Activated naive CD4-positive, alpha-beta T cell treated with anti-CD3 and anti-CD28 coated beads, Interleukin-2, amount 50 U/mL, for 72 hours (primary cell): ENCODE results near the gene KIF6. TPM values are rescaled to one million over a fixed set of nuclear protein-coding genes. Genes with fewer than 3 reads are reported as not detected.
"Not testable (repeated sequence)": the region's sequence is repeated elsewhere in the genome, so short reads cannot be mapped to it uniquely, and the experiment has no call there.

Experiments used
- ATAC-seq, 2 donors: fragments of 150-1000 bp; cut with Tn5 transposase; 2 replicates each; pipeline ENCODE4 v1.10.0; 2021; ENCODE audit warnings: mild to moderate bottlenecking in 2 of 2, moderate library complexity in 2 of 2
- DNase-seq, 2 donors: peaks; one replicate each; pipeline ENCODE4 v3.0.0; 2021 to 2022; ENCODE audit warnings: low spot score in 2 of 2
- H3K27ac Mint-ChIP-seq, 2 donors: one replicate each; pipeline ENCODE4 v1.8.0; 2022; ENCODE audit warnings: mild to moderate bottlenecking in 2 of 2, mixed read lengths in 2 of 2
- H3K36me3 Mint-ChIP-seq, 2 donors: one replicate each; pipeline ENCODE4 v1.8.0; 2022; ENCODE audit warnings: mixed read lengths in 2 of 2
- H3K9me3 Mint-ChIP-seq, 2 donors: one replicate each; pipeline ENCODE4 v1.8.0; 2022; ENCODE audit warnings: mixed read lengths in 2 of 2
- total RNA-seq, 2 donors: library from RNA; stranded (reverse); gene quantifications; one replicate each; pipeline ENCODE4 v1.2.3, GENCODE V29; 2022

The KIF6 gene
- total RNA-seq, 2 donors from 2014 or later: 0.16 to 0.29 TPM

- ATAC-seq (no peak), DNase-seq (no peak)
- no peaks in the 10 kb centered on the region for H3K9me3 Mint-ChIP-seq
- H3K36me3 Mint-ChIP-seq: no peaks in the 10 kb centered on the region
- H3K27ac Mint-ChIP-seq: no peak overlapping the region
Measured at GRCh38 chr6:39515471-39515870, 209.7 kb downstream of the KIF6 start.

- H3K36me3 Mint-ChIP-seq: no peaks in the 10 kb centered on the region
Measured at GRCh38 chr6:39515006-39515405, 210.2 kb downstream of the KIF6 start.

GRCh38 chr6:39509831-39510230 is 215.4 kb downstream of the KIF6 start:
- ATAC-seq, H3K9me3 Mint-ChIP-seq, H3K36me3 Mint-ChIP-seq, H3K27ac Mint-ChIP-seq, DNase-seq: not testable (repeated sequence)

More at GRCh38 chr6:39515006-39515405, 210.2 kb downstream of the KIF6 start:
- Mint-ChIP-seq H3K9me3 (no peaks in the 10 kb centered on the region), H3K27ac (no peak overlapping the region)
- DNase-seq (no peak), ATAC-seq (no peak)

- DNase-seq (no peak), ATAC-seq (no peak)
- peaks cover 0 to 5% of the 10 kb centered on the region in 2 donors for H3K36me3 Mint-ChIP-seq
- H3K9me3 Mint-ChIP-seq: peaks cover 2 to 3% of the 10 kb centered on the region in 2 donors
- H3K27ac Mint-ChIP-seq: no peak overlapping the region
Measured at GRCh38 chr6:39508515-39508914, 216.7 kb downstream of the KIF6 start.

GRCh38 chr6:39507331-39507998 is 217.7 kb downstream of the KIF6 start:
- peaks cover 9 to 16% of the 10 kb centered on the region in 2 donors for H3K36me3 Mint-ChIP-seq
- peaks cover 11 to 12% of the 10 kb centered on the region in 2 donors for H3K9me3 Mint-ChIP-seq
- DNase-seq (no peak), ATAC-seq (no peak)
- H3K27ac Mint-ChIP-seq: no peak overlapping the region

GRCh38 chr6:39502362-39502955 is 222.7 kb downstream of the KIF6 start:
- ATAC-seq, DNase-seq, H3K27ac Mint-ChIP-seq: not testable (repeated sequence)
- Mint-ChIP-seq H3K9me3 (peaks cover 36 to 41% of the 10 kb centered on the region in 2 donors), H3K36me3 (peaks cover 23 to 45% of the 10 kb centered on the region in 2 donors)

- ATAC-seq (no peak), DNase-seq (no peak)
- peaks cover 36 to 38% of the 10 kb centered on the region in 2 donors for H3K9me3 Mint-ChIP-seq
- H3K36me3 Mint-ChIP-seq: peaks cover 23 to 45% of the 10 kb centered on the region in 2 donors
- H3K27ac Mint-ChIP-seq: no peak overlapping the region
Measured at GRCh38 chr6:39499053-39499452, 226.2 kb downstream of the KIF6 start.

GRCh38 chr6:39498096-39498495 is 227.1 kb downstream of the KIF6 start:
- Mint-ChIP-seq H3K36me3 (peaks cover 18 to 36% of the 10 kb centered on the region in 2 donors), H3K27ac (no peak overlapping the region), H3K9me3 (peaks cover 30 to 35% of the 10 kb centered on the region in 2 donors)
- no peak for DNase-seq
- ATAC-seq: no peak

- Mint-ChIP-seq H3K36me3 (peaks cover 14 to 24% of the 10 kb centered on the region in 2 donors), H3K9me3 (peaks cover 21 to 24% of the 10 kb centered on the region in 2 donors), H3K27ac (no peak overlapping the region)
- ATAC-seq: no peak
- DNase-seq: no peak
Measured at GRCh38 chr6:39496915-39497314, 228.3 kb downstream of the KIF6 start.

GRCh38 chr6:39496456-39496855 is 228.8 kb downstream of the KIF6 start:
- DNase-seq (no peak), ATAC-seq (no peak)
- Mint-ChIP-seq H3K9me3 (peaks cover 17 to 20% of the 10 kb centered on the region in 2 donors), H3K36me3 (peaks cover 10 to 19% of the 10 kb centered on the region in 2 donors), H3K27ac (no peak overlapping the region)

GRCh38 chr6:39495640-39496039 is 229.6 kb downstream of the KIF6 start:
- DNase-seq (no peak), ATAC-seq (no peak)
- no peak overlapping the region for H3K27ac Mint-ChIP-seq
- H3K36me3 Mint-ChIP-seq: peaks cover 2 to 11% of the 10 kb centered on the region in 2 donors
- peaks cover 9 to 12% of the 10 kb centered on the region in 2 donors for H3K9me3 Mint-ChIP-seq

- DNase-seq (no peak), ATAC-seq (no peak)
- H3K9me3 Mint-ChIP-seq: peaks cover 6% of the 10 kb centered on the region in 2 donors
- peaks cover 0 to 5% of the 10 kb centered on the region in 2 donors for H3K36me3 Mint-ChIP-seq
- H3K27ac Mint-ChIP-seq: no peak overlapping the region
Measured at GRCh38 chr6:39494998-39495397, 230.2 kb downstream of the KIF6 start.

- Mint-ChIP-seq H3K27ac (no peak overlapping the region), H3K36me3 (no peaks in the 10 kb centered on the region), H3K9me3 (no peaks in the 10 kb centered on the region)
- ATAC-seq (no peak), DNase-seq (no peak)
Measured at GRCh38 chr6:39493777-39494176, 231.4 kb downstream of the KIF6 start.

- ATAC-seq: no peak
- Mint-ChIP-seq H3K9me3 (no peaks in the 10 kb centered on the region), H3K27ac (no peak overlapping the region), H3K36me3 (no peaks in the 10 kb centered on the region)
- DNase-seq: no peak
Measured at GRCh38 chr6:39493174-39493573, 232.0 kb downstream of the KIF6 start.

GRCh38 chr6:39490108-39490507 is 235.1 kb downstream of the KIF6 start:
- Mint-ChIP-seq H3K36me3 (no peaks in the 10 kb centered on the region), H3K9me3 (no peaks in the 10 kb centered on the region), H3K27ac (no peak overlapping the region)
- DNase-seq (no peak), ATAC-seq (no peak)

- Mint-ChIP-seq H3K9me3 (no peaks in the 10 kb centered on the region), H3K36me3 (no peaks in the 10 kb centered on the region), H3K27ac (no peak overlapping the region)
- no peak for ATAC-seq
- no peak for DNase-seq
Measured at GRCh38 chr6:39488255-39488879, 236.8 kb downstream of the KIF6 start.

- no peaks in the 10 kb centered on the region for H3K36me3 Mint-ChIP-seq
- H3K9me3 Mint-ChIP-seq: no peaks in the 10 kb centered on the region
- no peak overlapping the region for H3K27ac Mint-ChIP-seq
- DNase-seq: no peak
- no peak for ATAC-seq
Measured at GRCh38 chr6:39484276-39484675, 240.9 kb downstream of the KIF6 start.
